ENCODE measurements around the gene PTPRG.

Gene PTPRG

GRCh38 chr3:61650719-61651410, 89.5 kb downstream of the PTPRG start:
- H3K4me3 ChIP-seq (ENCODE audit: low read length, poor library complexity, severe bottlenecking), result no peak overlapping the region
- no peak overlapping the region for H3K4me2 ChIP-seq (ENCODE audit: low read depth, low read length, poor library complexity, severe bottlenecking)
- no peak overlapping the region for H3K9ac ChIP-seq (ENCODE audit: low read depth, low read length, poor library complexity, severe bottlenecking)
- H2AFZ ChIP-seq (ENCODE audit: low read length), result no peak overlapping the region
- H3K79me2 ChIP-seq (ENCODE audit: insufficient read depth, low read length), result peaks cover 5% of the 10 kb centered on the region; the same call in 1 of the 2 replicates
- no peaks in the 10 kb centered on the region for H3K9me2 ChIP-seq (replicated peaks; ENCODE audit: low read depth, low read length)
- no peaks in the 10 kb centered on the region for H3F3A ChIP-seq (ENCODE audit: low read depth)
- no peaks in the 10 kb centered on the region for H3K9me3 ChIP-seq (ENCODE audit: insufficient read depth, low read depth, low read length)
- H3K4me1 ChIP-seq (ENCODE audit: insufficient read depth, low read length, poor library complexity, severe bottlenecking), result peaks cover 9% of the 10 kb centered on the region
- H4K20me1 ChIP-seq (ENCODE audit: insufficient read depth, low read length, poor library complexity, severe bottlenecking), result no peaks in the 10 kb centered on the region
- H3K27me3 ChIP-seq (ENCODE audit: insufficient read depth, low read length, poor library complexity, severe bottlenecking), result no peaks in the 10 kb centered on the region
- H3K36me3 ChIP-seq (ENCODE audit: insufficient read depth, low read length), result no peaks in the 10 kb centered on the region
- TF ChIP-seq CTCF (conservative IDR thresholded peaks at IDR 0.05; ENCODE audit: low read length) (no peak), EZH2phosphoT487 (IDR thresholded peaks at IDR 0.05; ENCODE audit: borderline replicate concordance) (no peak)

- H3K9me2 ChIP-seq (replicated peaks; ENCODE audit: low read depth, low read length), result no peaks in the 10 kb centered on the region
- no peaks in the 10 kb centered on the region for H3K27me3 ChIP-seq (ENCODE audit: insufficient read depth, low read length, poor library complexity, severe bottlenecking)
- H3F3A ChIP-seq (ENCODE audit: low read depth), result no peaks in the 10 kb centered on the region
- no peak overlapping the region for H2AFZ ChIP-seq (ENCODE audit: low read length)
- peaks cover 9% of the 10 kb centered on the region for H3K4me1 ChIP-seq (ENCODE audit: insufficient read depth, low read length, poor library complexity, severe bottlenecking)
- no peaks in the 10 kb centered on the region for H3K9me3 ChIP-seq (ENCODE audit: insufficient read depth, low read depth, low read length)
- no peaks in the 10 kb centered on the region for H3K79me2 ChIP-seq (ENCODE audit: insufficient read depth, low read length)
- H3K4me3 ChIP-seq (ENCODE audit: low read length, poor library complexity, severe bottlenecking), result no peak overlapping the region
- no peak overlapping the region for H3K9ac ChIP-seq (ENCODE audit: low read depth, low read length, poor library complexity, severe bottlenecking)
- TF ChIP-seq CTCF (conservative IDR thresholded peaks at IDR 0.05; ENCODE audit: low read length) (no peak), EZH2phosphoT487 (IDR thresholded peaks at IDR 0.05; ENCODE audit: borderline replicate concordance) (no peak)
- no peaks in the 10 kb centered on the region for H3K36me3 ChIP-seq (ENCODE audit: insufficient read depth, low read length)
- H4K20me1 ChIP-seq (ENCODE audit: insufficient read depth, low read length, poor library complexity, severe bottlenecking), result no peaks in the 10 kb centered on the region
- H3K4me2 ChIP-seq (ENCODE audit: low read depth, low read length, poor library complexity, severe bottlenecking), result no peak overlapping the region
These were observed 96.3 kb downstream of the PTPRG start for GRCh38 chr3:61657689-61658088.

- H3K9me2 ChIP-seq (replicated peaks; ENCODE audit: low read depth, low read length), result no peaks in the 10 kb centered on the region
- no peaks in the 10 kb centered on the region for H3F3A ChIP-seq (ENCODE audit: low read depth)
- no peak overlapping the region for H3K4me2 ChIP-seq (ENCODE audit: low read depth, low read length, poor library complexity, severe bottlenecking)
- no peaks in the 10 kb centered on the region for H3K79me2 ChIP-seq (ENCODE audit: insufficient read depth, low read length)
- H2AFZ ChIP-seq (ENCODE audit: low read length), result no peak overlapping the region
- H3K4me1 ChIP-seq (ENCODE audit: insufficient read depth, low read length, poor library complexity, severe bottlenecking), result peaks cover 17% of the 10 kb centered on the region
- H3K36me3 ChIP-seq (ENCODE audit: insufficient read depth, low read length), result no peaks in the 10 kb centered on the region
- TF ChIP-seq EZH2phosphoT487 (IDR thresholded peaks at IDR 0.05; ENCODE audit: borderline replicate concordance), result no peak
- TF ChIP-seq CTCF (conservative IDR thresholded peaks at IDR 0.05; ENCODE audit: low read length), result no peak
- no peak overlapping the region for H3K4me3 ChIP-seq (ENCODE audit: low read length, poor library complexity, severe bottlenecking)
- H3K9me3 ChIP-seq (ENCODE audit: insufficient read depth, low read depth, low read length), result no peaks in the 10 kb centered on the region
- no peaks in the 10 kb centered on the region for H4K20me1 ChIP-seq (ENCODE audit: insufficient read depth, low read length, poor library complexity, severe bottlenecking)
- H3K27me3 ChIP-seq (ENCODE audit: insufficient read depth, low read length, poor library complexity, severe bottlenecking), result no peaks in the 10 kb centered on the region
- H3K9ac ChIP-seq (ENCODE audit: low read depth, low read length, poor library complexity, severe bottlenecking), result no peak overlapping the region
These were observed 101.5 kb downstream of the PTPRG start for GRCh38 chr3:61662861-61663260.

Measured in Loucy (cell line).